ENCODE data around the gene AVPI1.

The AVPI1 gene, protein sequence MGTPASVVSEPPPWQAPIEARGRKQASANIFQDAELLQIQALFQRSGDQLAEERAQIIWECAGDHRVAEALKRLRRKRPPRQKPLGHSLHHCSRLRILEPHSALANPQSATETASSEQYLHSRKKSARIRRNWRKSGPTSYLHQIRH

DNA sequence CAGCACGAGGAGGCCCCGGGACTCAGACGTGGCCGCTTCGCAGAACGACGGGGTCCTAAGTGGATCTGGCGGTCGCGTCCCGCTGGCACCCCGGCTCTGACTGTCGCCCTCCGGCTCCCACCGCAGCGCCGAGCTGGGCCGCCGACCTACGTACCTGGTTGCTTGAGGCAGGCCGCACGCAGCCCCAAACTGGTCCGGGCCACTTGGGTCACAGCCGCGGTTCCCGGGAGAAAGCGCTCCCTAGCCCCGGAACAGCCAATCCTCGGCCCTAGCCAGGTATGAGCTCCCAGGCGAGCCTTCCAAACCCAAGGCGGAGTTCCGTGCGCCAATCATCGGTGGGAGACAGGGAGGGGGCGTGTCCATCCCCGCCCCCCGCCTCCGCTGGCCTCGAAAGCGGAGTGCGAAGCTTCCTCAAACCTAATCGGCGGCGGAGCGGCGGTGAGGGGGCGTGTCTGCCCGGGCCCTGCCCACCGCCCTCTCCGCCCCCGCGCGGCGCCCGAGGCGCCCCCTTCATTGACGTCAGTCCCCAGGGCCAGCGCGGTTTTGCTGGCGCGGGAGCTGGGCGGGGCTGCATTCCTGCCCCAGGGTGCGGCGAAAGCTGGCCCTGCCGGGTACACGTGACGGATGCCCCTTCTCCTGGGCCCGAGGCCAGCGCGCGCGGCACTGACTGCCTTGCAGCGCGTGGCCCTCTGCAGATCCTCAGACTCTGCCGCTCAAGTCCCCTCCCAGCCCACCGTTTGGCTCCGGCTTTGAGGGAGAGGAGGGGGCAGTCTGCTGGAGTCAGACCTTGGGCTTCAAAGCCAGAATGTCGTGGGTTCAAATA, at the start of gene AVPI1:
TSS of gene AVPI1 (minus strand) at position 280 of the 823 bp plus-strand sequence. CDS start 7,336 bp downstream, outside the sequence.
- DNase-seq (ENCODE audit: extremely low spot score) = peak; percentile 99
- TF ChIP-seq, protein P1, sequence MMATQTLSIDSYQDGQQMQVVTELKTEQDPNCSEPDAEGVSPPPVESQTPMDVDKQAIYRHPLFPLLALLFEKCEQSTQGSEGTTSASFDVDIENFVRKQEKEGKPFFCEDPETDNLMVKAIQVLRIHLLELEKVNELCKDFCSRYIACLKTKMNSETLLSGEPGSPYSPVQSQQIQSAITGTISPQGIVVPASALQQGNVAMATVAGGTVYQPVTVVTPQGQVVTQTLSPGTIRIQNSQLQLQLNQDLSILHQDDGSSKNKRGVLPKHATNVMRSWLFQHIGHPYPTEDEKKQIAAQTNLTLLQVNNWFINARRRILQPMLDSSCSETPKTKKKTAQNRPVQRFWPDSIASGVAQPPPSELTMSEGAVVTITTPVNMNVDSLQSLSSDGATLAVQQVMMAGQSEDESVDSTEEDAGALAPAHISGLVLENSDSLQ (IDR thresholded peaks at IDR 0.05) = peak; percentile 97
- TF ChIP-seq L3MBTL2 (conservative IDR thresholded peaks at IDR 0.05) (peak; percentile 92), FOXK2 (IDR thresholded peaks at IDR 0.05) (no peak), SP1 (IDR thresholded peaks at IDR 0.05) (peak; percentile 94), ZNF384 (IDR thresholded peaks at IDR 0.05) (no peak), LEF1 (IDR thresholded peaks at IDR 0.05; ENCODE audit: borderline replicate concordance) (no peak), CTBP1 (IDR thresholded peaks at IDR 0.05; ENCODE audit: borderline replicate concordance) (no peak)
- ChIA-PET CTCF (interaction anchor here (0.6 to 4.2 kb wide), 11 partner anchors 9 to 354 kb away, joined by 3 to 37 read pairs (median 4); partner anchors contain the start of gene ANKRD2), POLR2A (interaction anchor here (0.7 to 4.5 kb wide), 19 partner anchors 9 to 75 kb away, joined by 3 to 42 read pairs (median 6); partner anchors contain the start of genes MARVELD1, PI4K2A and ZFYVE27)

- CTCF ChIA-PET = interaction anchor here (0.6 to 2.6 kb wide), 6 partner anchors 27 to 178 kb away, joined by 3 to 15 read pairs (median 4); no protein-coding TSS in a partner anchor
Observed at GRCh38 chr10:97736403-97736901, 49.4 kb upstream of the AVPI1 start.

GRCh38 chr10:97734021-97734420, 47.0 kb upstream of the AVPI1 start:
- no peak for TF ChIP-seq ARNT (IDR thresholded peaks at IDR 0.05)
- TF ChIP-seq CTBP1 (IDR thresholded peaks at IDR 0.05; ENCODE audit: borderline replicate concordance) = no peak
- TF ChIP-seq SP1 (IDR thresholded peaks at IDR 0.05) = no peak
- no peak for TF ChIP-seq FOXA1 (IDR thresholded peaks at IDR 0.05)
- TF ChIP-seq TARDBP (IDR thresholded peaks at IDR 0.05) = no peak
- TF ChIP-seq, protein P1 (IDR thresholded peaks at IDR 0.05) = no peak
- TF ChIP-seq LEF1 (IDR thresholded peaks at IDR 0.05; ENCODE audit: borderline replicate concordance) = no peak
- no peak for TF ChIP-seq FOXK2 (IDR thresholded peaks at IDR 0.05)
- no peak for TF ChIP-seq L3MBTL2 (conservative IDR thresholded peaks at IDR 0.05)
- TF ChIP-seq SUZ12 (IDR thresholded peaks at IDR 0.05) = no peak
- no peak for TF ChIP-seq ZNF384 (IDR thresholded peaks at IDR 0.05)
- no peak for TF ChIP-seq ELF4 (IDR thresholded peaks at IDR 0.05)
- TF ChIP-seq HDGF (IDR thresholded peaks at IDR 0.05; ENCODE audit: borderline replicate concordance) = no peak
- no peak for TF ChIP-seq FOXM1 (IDR thresholded peaks at IDR 0.05; ENCODE audit: borderline replicate concordance)
- no peak for TF ChIP-seq NFRKB (IDR thresholded peaks at IDR 0.05)
- no peak for TF ChIP-seq BHLHE40 (IDR thresholded peaks at IDR 0.05; ENCODE audit: borderline replicate concordance)
- ChIA-PET POLR2A (interaction anchor here (0.7 to 3.5 kb wide), 3 partner anchors 20 to 65 kb away, joined by 3 to 10 read pairs (median 6); no protein-coding TSS in a partner anchor), CTCF (interaction anchor here (0.6 to 5.1 kb wide), 5 partner anchors 24 to 633 kb away, joined by 3 to 30 read pairs (median 4); no protein-coding TSS in a partner anchor)
- DNase-seq (ENCODE audit: extremely low spot score) = no peak

More at GRCh38 chr10:97736403-97736901, 49.4 kb upstream of the AVPI1 start:
- TF ChIP-seq LEF1 (IDR thresholded peaks at IDR 0.05; ENCODE audit: borderline replicate concordance) (no peak), L3MBTL2 (conservative IDR thresholded peaks at IDR 0.05) (no peak), HDGF (IDR thresholded peaks at IDR 0.05; ENCODE audit: borderline replicate concordance) (no peak), ARNT (IDR thresholded peaks at IDR 0.05) (no peak), TARDBP (IDR thresholded peaks at IDR 0.05) (no peak)
- TF ChIP-seq, protein P1 (IDR thresholded peaks at IDR 0.05) = no peak
- DNase-seq (ENCODE audit: extremely low spot score) = no peak
- POLR2A ChIA-PET = interaction anchor here (0.6 to 3.0 kb wide), 27 partner anchors 9 to 277 kb away, joined by 3 to 42 read pairs (median 4); partner anchors contain the start of genes AVPI1 and MARVELD1

GRCh38 chr10:97733256-97733655, 46.2 kb upstream of the AVPI1 start:
- ChIA-PET CTCF (interaction anchor here (0.6 to 5.1 kb wide), 2 partner anchors 32 to 632 kb away, joined by 4 to 30 read pairs; no protein-coding TSS in a partner anchor), POLR2A (interaction anchor here (1.2 to 3.5 kb wide), 2 partner anchors 19 to 57 kb away, joined by 6 to 10 read pairs; no protein-coding TSS in a partner anchor)
- TF ChIP-seq FOXK2 (IDR thresholded peaks at IDR 0.05) (no peak), ARNT (IDR thresholded peaks at IDR 0.05) (no peak)
- no peak for DNase-seq (ENCODE audit: extremely low spot score)

- TF ChIP-seq LEF1 (IDR thresholded peaks at IDR 0.05; ENCODE audit: borderline replicate concordance) (no peak), ARNT (IDR thresholded peaks at IDR 0.05) (no peak)
- TF ChIP-seq, protein P1 (IDR thresholded peaks at IDR 0.05) = no peak
- DNase-seq (ENCODE audit: extremely low spot score) = no peak
- ChIA-PET POLR2A (interaction anchor here (0.7 to 1.1 kb wide), 3 partner anchors 14 to 45 kb away, joined by 3 read pairs; partner anchors contain the start of gene AVPI1), CTCF (interaction anchor here (0.6 to 5.1 kb wide), 7 partner anchors 23 to 155 kb away, joined by 3 to 30 read pairs (median 7); no protein-coding TSS in a partner anchor)
Observed at GRCh38 chr10:97732052-97732359, 45.0 kb upstream of the AVPI1 start.

Data from HEK293T (cell line).